HepG2 (cell line): ENCODE data around the gene KHK. TPM values are rescaled to one million over a fixed set of nuclear protein-coding genes. Genes with fewer than 3 reads are reported as not detected.

Source experiments
- DPF2 ChIP-seq: sonication (generic); formaldehyde crosslinking; IDR thresholded peaks from 2 replicates; pipeline ENCODE4 v1.4.0; 2020; ENCODE audit warnings: mild to moderate bottlenecking, low read depth, missing genetic modification reagents, borderline replicate concordance
- FOXK2 ChIP-seq: fragments of 450-650 bp; IDR thresholded peaks from 2 replicates; pipeline ENCODE4 v1.6.1; 2016
- JDP2 ChIP-seq: sonication (generic); formaldehyde crosslinking; IDR thresholded peaks from 2 replicates; pipeline ENCODE4 v1.8.1; 2022; ENCODE audit warnings: missing genetic modification reagents, borderline replicate concordance
- KLF15 ChIP-seq: sonication (generic); formaldehyde crosslinking; IDR thresholded peaks from 2 replicates; pipeline ENCODE4 v1.8.1; 2023; ENCODE audit warnings: borderline replicate concordance, mild to moderate bottlenecking, inconsistent platforms, missing genetic modification reagents, mixed read lengths
- MTF2 ChIP-seq: sonication (generic); formaldehyde crosslinking; IDR thresholded peaks from 2 replicates; pipeline ENCODE4 v1.5.0; 2020; ENCODE audit warnings: missing genetic modification reagents, borderline replicate concordance
- NR2F6 ChIP-seq, 2 experiments: IDR thresholded peaks; 2 replicates each; pipeline ENCODE4 v1.6.1; 2016; ENCODE audit warnings: antibody characterized with exemption in 1 of 2, mild to moderate bottlenecking in 1 of 2
- PCBP2 ChIP-seq: fragments of 200-400 bp; formaldehyde crosslinking; optimal IDR thresholded peaks from 2 replicates; pipeline ENCODE3; 2018; ENCODE audit warnings: low read length, low read depth; ENCODE audit not compliant: poor library complexity, severe bottlenecking
- PITX1 ChIP-seq: sonication (generic); formaldehyde crosslinking; IDR thresholded peaks from 2 replicates; pipeline ENCODE4 v1.5.1; 2020; ENCODE audit warnings: mild to moderate bottlenecking, missing genetic modification reagents
- SAP130 ChIP-seq: IDR thresholded peaks from 2 replicates; pipeline ENCODE4 v1.6.1; 2016; ENCODE audit warnings: low read depth
- SIX4 ChIP-seq: sonication (generic); formaldehyde crosslinking; IDR thresholded peaks from 2 replicates; pipeline ENCODE4 v1.4.0; 2020; ENCODE audit warnings: missing genetic modification reagents
- SP1 ChIP-seq, 2 experiments: fragments of 450-650 bp in 1 of 2; sonication (generic) in 1 of 2; formaldehyde crosslinking in 1 of 2; IDR thresholded peaks; 2 replicates each; pipeline versions ENCODE4 v1.4.0 to v1.6.1; 2016 to 2020; ENCODE audit warnings: missing genetic modification reagents in 1 of 2
- THYN1 ChIP-seq: sonication (generic); formaldehyde crosslinking; IDR thresholded peaks from 2 replicates; pipeline ENCODE4 v1.8.1; 2023; ENCODE audit warnings: low read depth, mild to moderate bottlenecking, moderate library complexity, missing genetic modification reagents, borderline replicate concordance
- YEATS4 ChIP-seq: sonication (generic); formaldehyde crosslinking; IDR thresholded peaks from 2 replicates; pipeline ENCODE4 v1.4.0; 2020; ENCODE audit warnings: missing genetic modification reagents, borderline replicate concordance
- ZKSCAN5 ChIP-seq: sonication (generic); formaldehyde crosslinking; IDR thresholded peaks from 2 replicates; pipeline ENCODE4 v1.5.1; 2020; ENCODE audit warnings: mild to moderate bottlenecking, missing genetic modification reagents
- ZNF230 ChIP-seq: sonication (generic); formaldehyde crosslinking; IDR thresholded peaks from 2 replicates; pipeline ENCODE4 v1.4.0; 2020; ENCODE audit warnings: mild to moderate bottlenecking, missing genetic modification reagents
- ZNF296 ChIP-seq: sonication (generic); formaldehyde crosslinking; conservative IDR thresholded peaks from 2 replicates; pipeline ENCODE4 v1.5.0; 2020; ENCODE audit warnings: mild to moderate bottlenecking, missing genetic modification reagents
- ZNF326 ChIP-seq: sonication (generic); formaldehyde crosslinking; IDR thresholded peaks from 2 replicates; pipeline ENCODE4 v1.4.0; 2020; ENCODE audit warnings: missing genetic modification reagents, borderline replicate concordance
- ZNF34 ChIP-seq: sonication (generic); formaldehyde crosslinking; IDR thresholded peaks from 2 replicates; pipeline ENCODE4 v1.4.0; 2020; ENCODE audit warnings: mild to moderate bottlenecking, missing genetic modification reagents, borderline replicate concordance
- ZNF557 ChIP-seq: sonication (generic); formaldehyde crosslinking; IDR thresholded peaks from 2 replicates; pipeline ENCODE4 v1.4.0; 2020; ENCODE audit warnings: missing genetic modification reagents
- ZNF841 ChIP-seq: sonication (generic); formaldehyde crosslinking; IDR thresholded peaks from 2 replicates; pipeline ENCODE4 v1.8.1; 2023; ENCODE audit warnings: missing genetic modification reagents, borderline replicate concordance
- ZSCAN5A ChIP-seq: sonication (generic); formaldehyde crosslinking; IDR thresholded peaks from 2 replicates; pipeline ENCODE4 v1.8.0; 2022; ENCODE audit warnings: mild to moderate bottlenecking, missing genetic modification reagents, borderline replicate concordance
- polyA plus RNA-seq, 8 experiments: library from polyadenylated mRNA; depleted of rRNA in 3 of 8; stranded (reverse) in 7 of 8; unstranded in 1 of 8; fragments of >200 nt; fragmentation: Illumina TruSeq in 4 of 8; extraction: Trizol in 4 of 8; gene quantifications; 2 replicates each; pipeline versions ENCODE4 v1.2.1 to v1.2.3, GENCODE V29; 2011 to 2016; ENCODE audit warnings: low read depth in 4 of 8, missing spikeins in 1 of 8, mixed read lengths in 1 of 8; ENCODE audit not compliant: insufficient read depth in 1 of 8
- total RNA-seq, 5 experiments: library from RNA; depleted of rRNA; stranded (reverse); fragments of >200 nt; fragmentation: Illumina TruSeq; extraction: Trizol; gene quantifications; 2 replicates each; pipeline ENCODE4 v1.2.3, GENCODE V29; 2016; ENCODE audit warnings: low read depth in 1 of 5
- TF ChIP-seq, protein P1 (sequence below): sonication (generic); formaldehyde crosslinking; IDR thresholded peaks from 2 replicates; pipeline ENCODE4 v1.4.0; 2020; ENCODE audit warnings: missing genetic modification reagents
- TF ChIP-seq, protein P2 (sequence below): IDR thresholded peaks from 2 replicates; pipeline ENCODE4 v1.6.1; 2018; ENCODE audit warnings: missing genetic modification reagents

The KHK gene
- total and polyA plus RNA-seq, 2 of the 13 experiments (the other 11 are each of a cell fraction or from before 2014, with no cell fraction given), result 40.9 to 99.2 TPM

DNA sequence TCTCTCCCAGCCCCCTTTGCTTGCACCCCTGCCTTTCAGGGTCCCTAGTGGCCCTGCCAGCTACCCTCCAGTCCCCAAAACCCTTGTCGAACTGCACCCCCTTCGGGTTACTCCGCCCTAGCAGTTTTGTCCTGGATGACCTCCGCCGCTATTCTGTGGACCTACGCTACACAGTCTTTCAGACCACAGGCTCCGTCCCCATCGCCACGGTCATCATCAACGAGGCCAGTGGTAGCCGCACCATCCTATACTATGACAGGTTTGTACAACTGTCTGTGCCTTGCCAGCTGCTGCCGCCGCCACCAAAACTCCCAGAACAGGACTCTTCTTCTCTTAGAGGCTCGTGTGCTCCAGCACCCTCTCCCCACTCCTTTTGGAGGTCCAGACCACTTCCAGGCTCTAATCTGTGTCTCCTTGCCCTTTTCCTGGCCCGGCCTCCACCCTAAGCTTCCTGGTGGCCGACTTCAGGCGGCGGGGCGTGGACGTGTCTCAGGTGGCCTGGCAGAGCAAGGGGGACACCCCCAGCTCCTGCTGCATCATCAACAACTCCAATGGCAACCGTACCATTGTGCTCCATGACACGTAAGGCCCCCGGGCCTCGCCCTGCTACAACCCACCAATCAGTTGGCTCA, 7.9 kb downstream of the KHK start (continued):
- TF ChIP-seq ZSCAN5A (CRISPR knock-in tag) (no peak), SIX4 (CRISPR knock-in tag) (no peak), ZNF326 (CRISPR knock-in tag) (no peak), PITX1 (CRISPR knock-in tag) (peak; percentile 20; the same call in 1 of the 2 replicates), JDP2 (no peak), MTF2 (CRISPR knock-in tag) (no peak), ZNF557 (no peak), SP1 (IDR thresholded peaks at IDR 0.05) (no peak), SP1 (CRISPR knock-in tag; IDR thresholded peaks at IDR 0.05) (no peak), ZKSCAN5 (CRISPR knock-in tag) (no peak), FOXK2 (no peak), NR2F6 (IDR thresholded peaks at IDR 0.05) (no peak), NR2F6 (CRISPR knock-in tag; IDR thresholded peaks at IDR 0.05) (no peak), KLF15 (no peak), PCBP2 (no peak), ZNF230 (no peak), ZNF841 (CRISPR knock-in tag) (no peak), THYN1 (CRISPR knock-in tag) (0 out of 2 replicates have a peak, but pooled peaks have one; percentile 13), ZNF34 (no peak), SAP130 (CRISPR knock-in tag) (no peak), ZNF296 (CRISPR knock-in tag) (no peak), DPF2 (CRISPR knock-in tag) (no peak), YEATS4 (CRISPR knock-in tag) (no peak)
- TF ChIP-seq, protein P1, sequence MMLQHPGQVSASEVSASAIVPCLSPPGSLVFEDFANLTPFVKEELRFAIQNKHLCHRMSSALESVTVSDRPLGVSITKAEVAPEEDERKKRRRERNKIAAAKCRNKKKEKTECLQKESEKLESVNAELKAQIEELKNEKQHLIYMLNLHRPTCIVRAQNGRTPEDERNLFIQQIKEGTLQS (CRISPR knock-in tag), result no peak
- TF ChIP-seq, protein P2, sequence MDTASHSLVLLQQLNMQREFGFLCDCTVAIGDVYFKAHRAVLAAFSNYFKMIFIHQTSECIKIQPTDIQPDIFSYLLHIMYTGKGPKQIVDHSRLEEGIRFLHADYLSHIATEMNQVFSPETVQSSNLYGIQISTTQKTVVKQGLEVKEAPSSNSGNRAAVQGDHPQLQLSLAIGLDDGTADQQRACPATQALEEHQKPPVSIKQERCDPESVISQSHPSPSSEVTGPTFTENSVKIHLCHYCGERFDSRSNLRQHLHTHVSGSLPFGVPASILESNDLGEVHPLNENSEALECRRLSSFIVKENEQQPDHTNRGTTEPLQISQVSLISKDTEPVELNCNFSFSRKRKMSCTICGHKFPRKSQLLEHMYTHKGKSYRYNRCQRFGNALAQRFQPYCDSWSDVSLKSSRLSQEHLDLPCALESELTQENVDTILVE (CRISPR knock-in tag), result no peak
